ENCODE results near the gene IL4R.

IL4R gene

DNA sequence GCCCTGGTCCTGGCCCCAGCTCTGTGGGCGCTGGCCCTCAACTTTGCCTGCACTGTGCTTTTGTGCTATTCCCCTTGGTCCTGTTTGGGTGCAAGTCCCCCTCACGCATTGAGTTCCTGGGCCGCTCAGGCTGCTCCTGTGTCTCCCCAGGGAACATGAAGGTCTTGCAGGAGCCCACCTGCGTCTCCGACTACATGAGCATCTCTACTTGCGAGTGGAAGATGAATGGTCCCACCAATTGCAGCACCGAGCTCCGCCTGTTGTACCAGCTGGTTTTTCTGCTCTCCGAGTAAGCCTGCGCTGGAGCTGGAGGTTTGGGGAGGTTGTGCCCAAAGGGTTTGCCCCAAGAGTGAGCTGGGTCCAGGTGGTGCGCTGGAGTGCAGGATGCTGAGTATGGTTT lies 28.2 kb downstream of the IL4R start:
- intact Hi-C loops (cut with DNase I) = no loop called here
- no peak for DNase-seq

DNA sequence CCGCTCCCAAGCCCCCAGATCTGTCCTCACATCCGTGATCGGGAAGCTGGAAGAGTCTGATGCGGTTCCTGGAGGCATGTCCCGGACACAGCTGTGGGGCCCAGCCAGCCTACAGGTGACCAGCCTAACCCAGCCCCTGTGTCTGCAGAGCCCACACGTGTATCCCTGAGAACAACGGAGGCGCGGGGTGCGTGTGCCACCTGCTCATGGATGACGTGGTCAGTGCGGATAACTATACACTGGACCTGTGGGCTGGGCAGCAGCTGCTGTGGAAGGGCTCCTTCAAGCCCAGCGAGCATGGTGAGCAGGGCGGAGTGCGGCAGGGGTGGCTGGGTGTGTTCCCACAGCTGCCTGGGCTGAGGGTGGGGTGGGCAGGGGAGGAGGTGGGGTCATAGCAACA lies 30.9 kb downstream of the IL4R start:
- intact Hi-C loops (cut with DNase I) = no loop called here
- no peak for DNase-seq

GRCh38 chr16:27345201-27345600 lies 31.4 kb downstream of the IL4R start:
- no peak for DNase-seq
- intact Hi-C loops (cut with DNase I) = no loop called here

DNA sequence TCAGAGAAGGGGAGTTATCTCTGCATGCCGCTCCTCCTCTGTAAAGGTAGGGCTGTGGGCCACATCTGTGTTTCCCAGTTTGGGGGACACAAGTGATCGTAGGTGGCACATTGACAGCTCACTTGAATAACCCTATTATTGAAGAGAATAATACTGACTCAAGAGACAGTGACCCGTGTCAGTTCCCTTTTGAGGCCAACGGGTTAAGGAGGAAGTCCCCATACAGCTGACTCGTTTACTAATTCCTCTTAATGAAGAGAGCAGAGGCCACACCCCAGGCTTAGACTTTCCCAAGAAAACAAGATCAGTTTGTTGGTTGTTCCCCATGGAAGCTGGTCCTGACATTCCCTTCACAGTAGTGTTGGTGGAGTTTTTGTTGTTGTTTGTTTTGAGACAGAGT lies 33.0 kb downstream of the IL4R start:
- intact Hi-C loops (cut with DNase I) = no loop called here
- DNase-seq = no peak

- DNase-seq = peak in 1 of 42 donors; percentile 13
- intact Hi-C loops (cut with DNase I) = no loop called here
These were observed 34.3 kb downstream of the IL4R start for GRCh38 chr16:27347930-27348685.

DNA sequence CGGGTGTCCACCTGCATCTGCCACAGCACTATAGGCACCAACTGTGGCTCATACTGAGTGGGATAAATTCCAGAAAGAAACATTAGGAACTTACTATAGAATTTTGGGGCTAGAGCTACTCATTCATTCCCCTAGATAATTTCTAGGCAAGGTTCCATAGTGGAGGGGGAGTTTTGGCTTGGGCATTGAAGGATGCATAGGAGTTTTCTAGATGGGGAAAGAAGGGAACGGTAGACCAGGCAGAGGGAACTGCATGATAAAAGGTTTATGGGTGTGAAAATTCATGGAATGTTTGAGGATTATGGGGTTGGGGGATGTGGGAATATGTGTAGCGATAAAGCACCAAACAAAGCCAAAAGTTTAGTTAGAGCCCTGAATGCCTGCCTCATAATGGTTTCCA lies 35.5 kb downstream of the IL4R start:
- intact Hi-C loops (cut with DNase I) = no loop called here

DNA sequence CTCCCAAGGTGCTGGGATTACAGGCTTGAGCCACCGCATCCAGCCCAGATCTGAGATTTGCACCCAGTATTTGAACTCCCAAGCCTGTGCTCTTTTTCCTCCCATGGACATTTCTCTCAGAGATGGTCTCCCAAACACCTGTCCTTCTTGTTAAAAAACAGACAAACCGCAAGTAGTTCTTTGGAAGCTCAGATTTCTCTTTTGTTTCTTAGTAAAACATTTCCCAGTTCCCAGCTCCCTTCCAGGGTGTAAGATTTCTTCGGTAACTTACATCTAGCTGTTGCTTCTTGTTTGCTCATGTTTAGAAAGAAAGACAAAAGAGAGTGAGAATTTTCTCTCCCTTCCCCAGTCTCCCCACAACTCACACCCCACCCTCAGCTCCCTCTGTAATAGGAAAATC lies 36.2 kb downstream of the IL4R start:
- intact Hi-C loops (cut with DNase I) = no loop called here
- no peak for DNase-seq

More for the DNA sequence above, 35.5 kb downstream of the IL4R start:
- no peak for DNase-seq

DNA sequence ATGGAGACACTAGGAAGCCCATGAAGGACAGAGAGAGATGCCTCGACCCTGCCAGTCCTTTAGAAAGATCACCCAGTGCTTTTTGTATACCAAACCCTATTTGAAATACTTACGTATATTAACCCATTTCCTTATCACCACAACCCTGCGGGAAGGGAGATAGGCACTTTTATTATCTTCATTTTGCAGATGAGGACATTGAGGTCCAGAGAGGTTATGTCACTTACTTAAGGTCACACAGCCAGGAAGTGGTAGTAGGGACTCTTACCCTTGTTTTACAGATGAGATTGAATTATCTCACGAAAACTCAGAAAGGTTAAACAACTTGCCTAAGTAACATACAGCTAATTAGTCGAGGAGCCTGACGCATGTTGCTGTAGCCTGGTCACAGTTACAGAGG lies 38.2 kb downstream of the IL4R start:
- intact Hi-C loops (cut with DNase I) = no loop called here
- no peak for DNase-seq

DNA sequence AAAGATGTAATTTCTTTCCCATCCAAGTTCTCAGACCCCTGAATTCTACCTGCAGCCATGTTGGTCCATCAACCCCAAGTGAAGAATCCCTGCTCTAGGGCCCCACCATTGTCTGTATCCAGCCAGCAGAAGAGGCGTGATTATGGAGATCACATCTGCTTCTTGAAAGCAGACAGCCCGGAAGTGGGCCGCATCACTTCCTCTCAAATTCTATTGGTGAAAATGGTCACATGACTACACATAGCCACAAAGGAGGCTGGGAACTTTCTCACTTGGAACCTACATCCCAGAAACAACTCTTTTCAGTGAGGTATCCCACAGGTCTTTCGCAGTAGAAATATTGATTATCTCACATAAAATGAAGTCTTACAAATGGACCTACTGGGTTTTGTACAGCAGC lies 40.1 kb downstream of the IL4R start:
- DNase-seq = no peak
- intact Hi-C loops (cut with DNase I) = no loop called here

DNA sequence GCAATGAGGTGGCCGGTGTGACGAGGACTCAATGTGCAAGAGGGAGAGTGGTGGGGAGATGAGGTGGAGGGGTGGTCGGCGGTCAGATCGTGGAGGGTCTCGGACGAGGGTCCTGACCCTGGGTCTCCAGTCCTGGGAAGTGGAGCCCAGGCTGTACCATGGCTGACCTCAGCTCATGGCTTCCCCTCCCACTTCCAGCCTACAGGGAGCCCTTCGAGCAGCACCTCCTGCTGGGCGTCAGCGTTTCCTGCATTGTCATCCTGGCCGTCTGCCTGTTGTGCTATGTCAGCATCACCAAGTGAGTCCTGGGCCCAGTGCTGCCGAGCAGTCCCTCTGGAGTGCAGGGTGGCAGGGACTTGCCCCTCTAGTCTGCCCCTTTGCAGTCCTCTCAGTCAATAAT lies 41.8 kb downstream of the IL4R start:
- intact Hi-C loops (cut with DNase I) = no loop called here
- DNase-seq = peak in 8 of 42 donors; percentile 17 to 57 (median 36)

GRCh38 chr16:27356794-27357193 lies 43.0 kb downstream of the IL4R start:
- DNase-seq = no peak
- intact Hi-C loops (cut with DNase I) = no loop called here

- no peak for DNase-seq
- intact Hi-C loops (cut with DNase I) = no loop called here
These were observed 45.3 kb downstream of the IL4R start for GRCh38 chr16:27359051-27359450.

DNA sequence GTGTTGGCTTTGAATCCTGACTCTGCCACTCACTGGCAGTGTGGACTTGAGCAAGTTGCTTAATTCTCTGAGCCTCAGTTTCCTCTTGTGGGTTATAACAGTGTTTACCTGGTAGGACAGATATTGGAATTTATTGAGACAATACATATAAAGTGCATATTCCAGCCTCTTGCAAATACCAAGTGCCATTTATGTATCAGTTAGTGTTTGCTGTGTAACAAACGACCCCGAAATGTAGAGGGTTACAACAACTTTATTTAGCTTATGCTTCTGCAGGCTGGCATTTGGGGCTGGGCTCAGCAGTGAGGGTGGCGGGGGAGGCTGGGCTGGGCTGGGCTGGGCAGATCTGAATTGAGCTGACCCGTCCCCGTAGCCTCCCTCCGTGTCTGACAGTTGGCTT lies 45.8 kb downstream of the IL4R start:
- intact Hi-C loops (cut with DNase I) = no loop called here
- no peak for DNase-seq

DNA sequence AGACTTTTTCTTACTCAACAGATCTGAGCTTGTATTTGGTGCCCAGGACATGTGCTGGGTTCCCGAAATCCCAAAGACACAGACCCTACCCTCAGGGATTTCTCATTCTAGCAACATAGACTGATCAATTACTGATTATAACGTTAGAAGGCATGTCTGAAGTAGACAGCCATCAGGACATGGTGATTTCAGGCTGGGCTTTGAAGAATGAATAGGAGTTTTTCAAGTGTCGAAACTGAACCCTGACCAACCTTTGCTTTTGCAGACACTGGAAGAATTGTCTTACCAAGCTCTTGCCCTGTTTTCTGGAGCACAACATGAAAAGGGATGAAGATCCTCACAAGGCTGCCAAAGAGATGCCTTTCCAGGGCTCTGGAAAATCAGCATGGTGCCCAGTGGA lies 48.2 kb downstream of the IL4R start:
- DNase-seq = no peak
- intact Hi-C loops (cut with DNase I) = no loop called here

GRCh38 chr16:27362570-27363245 lies 48.9 kb downstream of the IL4R start:
- intact Hi-C loops (cut with DNase I) = no loop called here
- no peak for DNase-seq

- intact Hi-C loops (cut with DNase I) = no loop called here
- DNase-seq = no peak
These were observed 49.5 kb downstream of the IL4R start for GRCh38 chr16:27363246-27363632.

DNA sequence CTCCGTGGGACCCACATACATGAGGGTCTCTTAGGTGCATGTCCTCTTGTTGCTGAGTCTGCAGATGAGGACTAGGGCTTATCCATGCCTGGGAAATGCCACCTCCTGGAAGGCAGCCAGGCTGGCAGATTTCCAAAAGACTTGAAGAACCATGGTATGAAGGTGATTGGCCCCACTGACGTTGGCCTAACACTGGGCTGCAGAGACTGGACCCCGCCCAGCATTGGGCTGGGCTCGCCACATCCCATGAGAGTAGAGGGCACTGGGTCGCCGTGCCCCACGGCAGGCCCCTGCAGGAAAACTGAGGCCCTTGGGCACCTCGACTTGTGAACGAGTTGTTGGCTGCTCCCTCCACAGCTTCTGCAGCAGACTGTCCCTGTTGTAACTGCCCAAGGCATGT lies 50.0 kb downstream of the IL4R start:
- no peak for DNase-seq
- intact Hi-C loops (cut with DNase I) = no loop called here

DNA sequence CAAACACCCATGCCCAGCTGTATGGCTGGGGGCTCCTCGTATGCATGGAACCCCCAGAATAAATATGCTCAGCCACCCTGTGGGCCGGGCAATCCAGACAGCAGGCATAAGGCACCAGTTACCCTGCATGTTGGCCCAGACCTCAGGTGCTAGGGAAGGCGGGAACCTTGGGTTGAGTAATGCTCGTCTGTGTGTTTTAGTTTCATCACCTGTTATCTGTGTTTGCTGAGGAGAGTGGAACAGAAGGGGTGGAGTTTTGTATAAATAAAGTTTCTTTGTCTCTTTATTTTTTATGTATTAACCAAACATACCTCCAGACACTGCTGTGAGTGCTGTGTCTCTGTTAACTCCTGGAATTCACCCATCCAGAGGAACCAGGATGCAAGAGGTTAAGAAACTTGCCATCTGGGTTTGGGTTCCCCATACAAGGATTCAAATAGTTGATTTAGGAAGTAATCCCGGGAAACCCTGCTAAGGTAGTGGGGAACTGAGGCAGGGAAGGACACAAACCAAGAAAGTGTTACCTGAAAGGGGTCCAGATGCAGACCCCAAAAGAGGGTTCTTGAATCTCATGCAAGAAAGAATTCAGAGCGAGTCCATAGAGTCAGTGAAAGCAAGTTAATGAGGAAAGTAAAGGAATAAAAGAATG lies 50.8 kb downstream of the IL4R start:
- intact Hi-C loops (cut with DNase I) = loop anchor here (5.0 kb wide), 1 partner anchor 127 kb away; no protein-coding TSS in a partner anchor
- DNase-seq = no peak

DNA sequence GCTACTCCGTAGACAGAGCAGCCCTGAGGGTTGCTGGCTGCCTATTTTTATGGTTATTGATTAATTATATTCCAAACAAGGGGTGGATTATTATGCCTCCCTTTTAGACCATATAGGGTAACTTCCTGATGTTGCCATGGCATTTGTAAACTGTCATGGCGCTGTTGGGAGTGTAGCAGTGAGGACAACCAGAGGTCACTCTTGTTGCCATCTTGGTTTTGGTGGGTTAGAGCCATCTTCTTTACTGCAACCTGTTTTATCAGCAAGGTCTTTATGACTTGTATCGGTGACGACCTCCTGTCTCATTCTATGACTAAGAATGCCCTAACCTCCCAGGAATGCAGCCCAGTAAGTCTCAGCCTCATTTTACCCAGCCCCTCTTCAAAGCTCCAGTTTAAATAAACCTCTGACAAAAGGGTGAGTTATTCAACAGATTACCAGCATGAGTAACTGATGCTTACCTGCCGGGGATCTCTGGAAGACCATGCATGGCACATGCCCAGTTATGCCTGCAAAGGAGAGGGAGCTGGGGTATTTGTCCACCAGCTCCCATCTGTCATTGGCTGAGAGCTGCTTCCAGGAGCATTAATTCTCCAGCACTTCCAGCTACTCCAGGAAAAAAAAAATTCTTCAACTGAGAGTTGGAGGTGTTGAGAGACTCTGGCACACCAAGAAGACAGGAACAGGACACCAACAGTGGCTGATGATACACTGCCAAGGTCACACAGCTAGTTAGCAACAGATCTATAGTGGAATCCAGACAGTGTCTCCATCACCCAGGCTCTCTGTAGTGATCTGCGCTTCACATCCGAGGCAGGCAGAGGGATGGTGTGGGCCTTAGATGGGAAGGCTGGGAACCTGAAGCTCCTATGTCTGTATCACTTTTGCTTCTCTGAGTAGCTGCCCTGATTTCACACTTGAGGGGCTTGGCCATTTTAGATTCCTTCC lies 51.6 kb downstream of the IL4R start:
- DNase-seq = no peak

More for the DNA sequence above, 51.6 kb downstream of the IL4R start:
- intact Hi-C loops (cut with DNase I) = loop anchor here (5.0 kb wide), 1 partner anchor 128 kb away; no protein-coding TSS in a partner anchor

All from head of caudate nucleus (tissue), 42 donors.